HG03045 (cell line): ENCODE results near the gene CTSH.
"Not testable (repeated sequence)": the region's sequence is repeated elsewhere in the genome, so short reads cannot be mapped to it uniquely, and the experiment has no call there.

ENCODE experiments used
- ATAC-seq: cut with Tn5 transposase; IDR thresholded peaks from one replicate; pipeline ENCODE4 v1.9.1; 2021; ENCODE audit warnings: mild to moderate bottlenecking, moderate library complexity; ENCODE audit not compliant: unreplicated experiment

CTSH gene

GRCh38 chr15:78898540-78898939, 46.3 kb downstream of the CTSH start:
- no peak for ATAC-seq

GRCh38 chr15:78895471-78895870, 49.4 kb downstream of the CTSH start:
- ATAC-seq: no peak

GRCh38 chr15:78893538-78893937, 51.3 kb downstream of the CTSH start:
- no peak for ATAC-seq

GRCh38 chr15:78889000-78889399, 55.8 kb downstream of the CTSH start:
- ATAC-seq: no peak

GRCh38 chr15:78881681-78882080, 63.2 kb downstream of the CTSH start:
- ATAC-seq: no peak

GRCh38 chr15:78880813-78881212, 64.0 kb downstream of the CTSH start:
- ATAC-seq: no peak

GRCh38 chr15:78880242-78880533, 64.7 kb downstream of the CTSH start:
- no peak for ATAC-seq

GRCh38 chr15:78879517-78880241, 65.2 kb downstream of the CTSH start:
- ATAC-seq: no peak

- no peak for ATAC-seq
Observed at GRCh38 chr15:78878356-78878755, 66.5 kb downstream of the CTSH start.

- not testable (repeated sequence) for ATAC-seq
Observed at GRCh38 chr15:78876954-78877353, 67.9 kb downstream of the CTSH start.

GRCh38 chr15:78875107-78875914, 69.5 kb downstream of the CTSH start:
- ATAC-seq: no peak

GRCh38 chr15:78873793-78874765, 70.8 kb downstream of the CTSH start:
- no peak for ATAC-seq

GRCh38 chr15:78872972-78873792, 71.7 kb downstream of the CTSH start:
- ATAC-seq: peak; percentile 75

GRCh38 chr15:78872155-78872971, 72.5 kb downstream of the CTSH start, which contains the start of gene MORF4L1:
Gene MORF4L1, plus strand, starts transcription at chr15:78872890. Its CDS starts 128 bp downstream, at chr15:78873018.
- peak; percentile 75 for ATAC-seq

GRCh38 chr15:78871483-78872127, 73.2 kb downstream of the CTSH start:
- ATAC-seq: not testable (repeated sequence)
